HG02763 (cell line): ENCODE measurements around the gene STPG3.
"Not testable (repeated sequence)": the region's sequence is repeated elsewhere in the genome, so short reads cannot be mapped to it uniquely, and the experiment has no call there.

Experiments used
- ATAC-seq: cut with Tn5 transposase; IDR thresholded peaks from one replicate; pipeline ENCODE4 v1.9.1; 2021; ENCODE audit warnings: mild to moderate bottlenecking, moderate library complexity; ENCODE audit not compliant: unreplicated experiment

STPG3 gene

DNA sequence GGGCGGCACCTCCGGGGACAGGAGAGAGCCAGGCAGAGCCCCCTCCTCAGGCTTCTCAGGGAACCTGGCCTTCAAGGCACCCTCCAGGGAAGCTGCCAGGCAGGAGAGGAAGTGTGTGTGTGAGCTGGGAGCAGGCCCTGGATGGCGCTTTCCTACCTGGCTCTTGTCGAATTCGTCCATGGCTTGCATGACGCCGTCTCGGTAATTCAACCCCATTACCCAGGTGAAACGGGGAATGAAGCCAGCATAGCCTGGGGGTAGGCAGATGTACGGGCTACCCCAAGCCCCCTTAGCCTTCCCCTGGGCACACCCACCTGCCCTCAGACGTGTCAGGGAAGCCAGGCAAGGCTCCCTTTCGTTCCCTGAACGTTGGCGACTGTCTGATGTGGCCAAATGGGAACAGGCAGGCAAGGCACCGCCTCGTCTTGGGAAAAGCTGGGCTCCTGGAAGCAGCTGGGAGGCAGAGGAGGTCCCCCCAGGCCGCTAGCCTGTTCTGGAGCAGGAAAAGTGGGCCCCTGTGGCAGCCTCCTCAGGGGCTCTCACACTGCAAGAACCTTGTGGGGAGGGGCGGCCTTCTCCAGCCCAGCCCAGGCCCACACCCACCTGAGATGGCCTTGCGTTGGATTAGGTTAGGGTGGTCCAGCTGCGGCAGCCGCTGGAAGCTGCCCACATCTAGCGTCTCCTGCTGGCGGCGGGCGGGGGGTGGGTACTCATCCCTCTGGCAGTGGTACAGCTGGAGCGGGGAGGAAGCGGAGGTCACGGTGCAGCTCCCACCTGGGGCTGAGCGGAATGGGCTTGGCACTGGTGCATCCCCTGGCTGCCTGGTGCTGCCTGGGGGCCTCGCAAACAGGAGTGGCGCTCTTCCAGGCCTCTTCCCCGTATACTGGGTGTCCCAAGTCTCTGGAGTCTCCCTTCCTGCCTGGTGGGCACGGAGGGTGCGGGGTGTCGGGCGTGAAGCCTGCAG lies 6.3 kb upstream of the STPG3 start:
- ATAC-seq: no peak

DNA sequence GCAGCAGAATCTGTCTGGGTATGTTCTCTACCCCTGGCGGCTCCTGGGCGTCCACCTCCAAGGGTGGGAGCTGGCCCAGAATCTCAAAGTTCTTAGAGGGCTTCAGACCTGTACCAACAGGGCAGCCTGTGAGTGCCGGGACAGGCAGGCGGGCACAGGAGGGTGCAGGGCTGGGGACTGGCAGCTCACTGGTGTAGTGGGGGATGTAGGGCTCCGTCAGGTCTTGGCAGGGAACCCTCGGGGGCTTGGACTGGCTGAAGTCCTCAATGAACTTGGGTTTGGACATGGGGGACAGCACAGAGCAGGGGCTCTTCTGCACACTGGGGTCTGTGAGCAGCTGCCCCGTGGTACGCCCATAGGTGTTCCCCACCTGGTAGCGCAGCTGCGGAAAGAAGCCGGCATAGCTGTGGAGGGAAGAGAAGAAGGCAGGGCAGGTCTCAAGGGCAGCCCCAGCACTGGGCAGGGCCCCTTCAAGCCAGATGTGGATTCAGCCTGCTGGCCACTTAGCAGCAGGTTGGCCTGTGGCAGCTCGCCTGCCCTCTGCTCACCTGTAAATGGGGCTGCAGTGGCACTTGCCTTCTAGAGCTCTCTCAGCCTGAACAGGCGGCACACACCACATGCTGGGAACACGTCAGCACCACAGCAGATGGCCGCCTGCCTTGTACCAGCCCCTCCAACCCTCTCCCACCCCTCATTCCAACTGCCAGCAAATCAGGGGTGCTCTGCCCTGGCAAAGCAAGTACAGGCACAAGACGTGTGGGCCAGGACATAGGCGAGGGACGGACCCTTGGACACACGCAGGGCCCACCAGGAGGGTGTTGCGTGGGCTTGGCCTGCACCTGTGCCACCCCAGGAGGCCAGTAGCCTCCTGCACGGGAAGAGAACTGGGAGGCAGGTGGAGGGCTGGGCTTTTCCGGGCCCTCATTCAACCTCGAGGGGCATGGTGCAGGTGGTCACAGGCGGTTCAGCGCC lies 5.3 kb upstream of the STPG3 start:
- no peak for ATAC-seq

DNA sequence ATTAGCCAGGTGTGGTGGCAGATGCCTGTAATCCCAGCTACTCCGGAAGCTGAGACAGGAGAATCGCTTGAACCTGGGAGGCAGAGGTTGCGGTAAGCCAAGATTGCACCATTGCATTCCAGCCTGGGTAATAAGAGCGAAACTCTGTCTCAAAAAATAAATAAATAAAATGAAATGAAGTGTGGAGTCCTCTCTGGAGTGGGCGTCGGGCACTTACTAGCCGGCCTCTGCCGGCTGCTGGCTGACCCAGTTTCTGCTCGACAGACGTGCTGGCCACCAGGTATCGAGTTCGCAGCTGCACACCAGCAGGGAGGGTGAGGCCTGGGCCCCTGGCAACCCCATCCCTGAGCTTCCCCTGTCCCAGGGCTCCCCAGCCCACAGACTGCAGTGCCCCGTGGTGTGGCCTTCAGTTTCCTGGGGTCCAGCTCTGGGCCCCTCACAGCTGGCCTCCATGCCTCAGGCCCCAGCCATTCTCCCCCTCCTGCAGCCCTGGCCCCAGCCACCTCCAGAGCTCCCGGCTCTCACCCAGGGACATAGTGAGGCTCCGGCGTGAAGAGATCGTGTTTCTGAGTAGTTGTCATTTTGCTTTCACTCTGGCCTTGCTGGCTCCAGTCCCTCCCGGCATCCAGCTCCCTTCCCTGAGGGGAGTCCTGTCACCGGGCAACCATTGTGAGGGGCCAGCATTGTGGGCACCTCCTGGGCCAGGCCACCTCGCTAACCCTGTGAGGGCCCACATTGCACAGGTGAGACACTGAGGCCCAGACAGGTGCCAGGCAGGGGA lies 3.8 kb upstream of the STPG3 start:
- no peak for ATAC-seq

- no peak for ATAC-seq
Measured at GRCh38 chr9:137247916-137248175, 3.2 kb upstream of the STPG3 start.

- no peak for ATAC-seq
Measured at GRCh38 chr9:137250329-137251193, 525 bp upstream of the STPG3 start.

- no peak for ATAC-seq
Measured at GRCh38 chr9:137251490-137252268, 593 bp downstream of the STPG3 start.

DNA sequence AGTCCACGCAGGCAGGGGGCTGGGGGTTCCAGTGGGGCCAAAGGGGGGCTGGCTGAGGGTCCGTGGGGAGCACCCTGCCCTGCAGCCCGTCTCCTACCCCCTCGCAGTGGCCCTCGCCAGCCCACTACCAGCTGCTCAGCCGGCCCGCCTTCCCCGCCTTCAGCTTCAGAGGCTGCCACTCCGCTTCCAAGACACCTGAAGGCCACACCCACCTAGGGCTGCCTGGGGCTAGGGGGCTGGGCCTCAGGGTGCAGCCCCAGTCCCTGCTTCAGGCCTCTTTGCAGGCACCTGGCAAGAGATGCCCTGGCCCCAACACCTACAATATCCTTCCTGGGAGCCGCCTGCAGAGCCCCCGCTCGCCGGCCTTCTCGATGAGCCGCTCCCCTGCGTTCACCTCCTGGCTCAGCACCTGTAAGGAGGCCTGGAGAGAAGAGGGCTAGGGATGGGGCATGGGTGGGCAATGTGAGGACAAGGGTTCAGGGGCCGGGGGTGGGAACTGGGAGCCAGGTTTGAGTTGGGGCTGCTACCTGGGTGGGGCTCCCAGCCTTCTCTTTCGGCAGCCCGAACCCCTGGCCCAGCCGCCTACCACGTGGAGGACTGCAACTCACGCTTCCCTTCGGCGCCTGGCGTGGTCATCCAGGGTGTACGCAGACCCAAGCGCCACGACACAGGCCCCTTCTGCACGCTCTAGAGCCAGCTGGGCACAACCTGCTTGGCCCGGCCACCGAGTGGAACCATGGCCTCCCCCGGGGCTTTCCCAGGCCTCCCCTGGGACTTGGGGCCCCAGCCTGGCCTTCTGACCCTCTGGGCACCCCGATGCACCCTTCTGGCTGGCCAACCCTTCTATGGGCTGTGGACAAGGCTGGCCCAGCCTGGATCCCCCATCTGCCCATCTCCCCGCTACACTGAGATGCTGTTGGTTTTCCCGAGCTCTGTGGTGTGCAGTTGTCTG lies 1.7 kb downstream of the STPG3 start:
- ATAC-seq: no peak

DNA sequence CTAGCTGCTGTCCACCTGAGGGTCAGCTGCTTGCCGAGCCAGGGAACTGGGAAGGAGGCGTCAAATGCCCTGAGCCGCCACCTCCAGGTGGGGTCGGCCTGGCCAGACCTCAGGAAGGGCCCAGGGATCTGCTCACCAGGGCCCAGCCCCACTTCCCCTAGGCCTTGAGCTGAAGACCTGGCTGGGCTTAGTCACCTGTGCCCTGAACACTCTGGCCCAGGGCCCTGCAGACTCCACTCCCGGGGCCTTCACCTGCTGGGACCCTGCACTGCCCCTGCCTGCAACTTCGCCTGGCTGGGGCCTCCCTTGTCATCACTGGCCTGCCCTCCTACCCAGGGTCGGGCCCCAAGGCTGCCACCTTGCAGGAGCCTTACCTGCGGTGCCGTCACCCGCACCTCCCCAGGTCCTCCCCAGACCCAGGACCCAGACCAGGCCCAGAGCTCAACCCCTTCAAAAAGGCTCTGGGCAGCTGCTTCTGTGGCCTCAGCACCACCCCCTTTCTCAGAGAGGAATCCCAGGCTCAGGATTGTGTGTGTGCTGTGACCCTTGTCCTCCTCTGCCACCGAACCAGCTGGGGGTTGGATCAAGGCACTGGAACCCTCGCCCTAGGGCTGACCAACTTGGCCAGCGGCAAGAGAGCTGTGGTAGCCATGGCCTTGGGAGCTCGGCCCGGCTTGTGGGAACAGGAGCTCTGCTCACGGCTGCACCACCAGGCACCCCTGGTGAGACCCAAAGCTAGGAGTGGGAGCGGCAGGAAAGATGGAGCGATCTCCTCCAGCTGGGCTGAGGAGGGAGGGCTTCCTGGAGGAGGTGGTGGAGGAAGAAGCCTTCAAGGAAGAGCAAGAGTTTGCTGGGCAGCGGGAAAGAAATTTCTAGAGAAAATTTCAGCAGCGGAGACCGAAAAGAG lies 2.9 kb downstream of the STPG3 start:
- no peak for ATAC-seq

- peak; percentile 76 for ATAC-seq
Measured at GRCh38 chr9:137254624-137255447, 3.8 kb downstream of the STPG3 start, which contains the start of gene NELFB. NELFB (plus strand) TSS chr9:137255327.

DNA sequence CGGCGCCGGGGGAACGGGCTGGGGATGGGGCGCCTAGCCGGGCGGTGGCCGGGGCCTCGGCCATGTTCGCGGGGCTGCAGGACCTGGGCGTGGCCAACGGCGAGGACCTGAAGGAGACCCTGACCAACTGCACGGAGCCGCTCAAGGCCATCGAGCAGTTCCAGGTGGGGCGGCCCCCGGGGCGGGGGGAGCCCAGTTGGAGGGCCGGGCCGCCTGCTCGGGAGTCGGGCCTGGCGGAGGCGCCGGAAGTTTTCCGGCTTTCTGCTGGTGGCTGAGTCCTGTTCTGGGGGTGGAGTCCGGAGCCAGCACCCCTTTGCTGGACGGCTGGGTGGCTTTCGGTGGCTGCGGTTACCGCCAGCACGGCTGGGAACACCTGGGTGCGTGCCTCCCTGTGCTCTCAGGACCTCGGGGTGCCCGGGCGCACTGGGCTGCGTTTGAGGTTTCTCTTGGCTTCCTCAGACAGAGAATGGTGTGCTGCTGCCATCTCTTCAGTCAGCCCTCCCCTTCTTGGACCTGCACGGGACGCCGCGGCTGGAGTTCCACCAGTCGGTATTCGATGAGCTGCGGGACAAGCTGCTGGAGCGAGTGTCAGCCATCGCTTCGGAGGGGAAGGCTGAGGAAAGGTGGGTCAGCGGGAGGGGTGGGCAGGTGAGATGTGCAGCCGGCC lies 4.5 kb downstream of the STPG3 start:
- no peak for ATAC-seq

DNA sequence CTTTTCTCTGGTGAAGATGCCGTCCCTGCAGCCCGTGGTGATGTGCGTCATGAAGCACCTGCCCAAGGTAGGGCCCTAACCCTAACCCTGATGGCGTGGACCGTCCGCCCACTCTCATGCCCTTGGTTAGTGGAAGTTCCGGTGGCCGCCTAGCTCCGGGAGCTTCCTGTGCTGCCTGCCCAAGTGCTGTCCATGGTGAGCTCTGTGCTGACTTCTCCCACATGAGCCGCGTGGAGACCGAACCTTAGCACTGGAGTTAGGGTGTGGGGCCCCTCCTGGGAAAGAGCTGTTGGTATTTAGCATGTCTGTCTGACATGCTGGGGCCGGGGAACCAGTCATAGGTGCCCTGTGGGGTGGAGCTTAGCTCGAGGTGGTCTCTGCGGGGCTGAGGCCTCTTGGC lies 5.3 kb downstream of the STPG3 start:
- no peak for ATAC-seq

DNA sequence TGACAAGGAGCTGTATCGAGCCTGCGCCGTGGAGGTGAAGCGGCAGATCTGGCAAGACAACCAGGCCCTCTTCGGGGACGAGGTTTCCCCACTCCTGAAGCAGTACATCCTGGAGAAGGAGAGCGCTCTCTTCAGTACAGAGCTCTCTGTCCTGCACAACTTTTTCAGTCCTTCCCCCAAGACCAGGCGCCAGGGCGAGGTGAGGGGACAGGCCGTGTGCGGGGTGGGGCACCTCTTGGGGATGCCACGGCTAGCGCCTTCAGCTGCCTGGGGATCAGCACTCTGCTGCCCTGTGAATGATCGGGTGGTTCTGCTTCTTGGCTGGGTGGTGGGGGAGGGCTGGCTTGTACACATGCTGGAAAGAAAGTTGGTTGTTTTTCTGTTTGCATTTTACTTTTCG lies 5.8 kb downstream of the STPG3 start:
- ATAC-seq: no peak

DNA sequence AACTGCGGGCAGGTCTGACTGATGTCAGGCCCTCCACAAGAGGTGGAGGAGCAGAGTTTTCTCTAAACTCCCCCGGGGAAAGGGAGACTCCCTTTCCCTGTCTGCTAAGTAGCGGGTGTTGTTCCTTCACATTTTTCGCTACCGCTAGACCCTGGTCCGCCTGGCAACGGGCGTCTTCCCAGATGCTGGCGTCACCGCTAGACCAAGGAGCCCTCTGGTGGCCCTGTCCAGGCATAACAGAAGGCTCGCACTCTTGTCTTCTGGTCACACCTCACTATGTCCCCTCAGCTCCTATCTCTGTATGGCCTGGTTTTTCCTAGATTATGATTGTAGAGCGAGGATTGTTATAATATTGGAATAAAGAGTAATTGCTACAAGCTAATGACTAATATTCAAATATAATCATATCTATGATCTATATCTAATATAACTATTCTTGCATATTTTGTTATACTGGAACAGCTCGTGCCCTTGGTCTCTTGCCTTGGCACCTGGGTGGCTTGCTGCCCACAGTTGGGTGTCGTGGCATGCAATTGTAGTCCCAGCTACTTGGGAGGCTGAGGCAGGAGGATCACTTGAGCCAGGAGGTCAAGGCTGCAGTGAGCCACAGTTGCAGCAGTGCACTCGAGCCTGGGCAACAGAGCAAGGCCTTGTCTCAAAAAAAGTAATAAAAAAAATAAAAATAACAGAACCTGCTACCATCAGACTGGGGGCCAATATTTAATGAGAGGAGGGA lies 11.3 kb downstream of the STPG3 start:
- ATAC-seq: not testable (repeated sequence)

DNA sequence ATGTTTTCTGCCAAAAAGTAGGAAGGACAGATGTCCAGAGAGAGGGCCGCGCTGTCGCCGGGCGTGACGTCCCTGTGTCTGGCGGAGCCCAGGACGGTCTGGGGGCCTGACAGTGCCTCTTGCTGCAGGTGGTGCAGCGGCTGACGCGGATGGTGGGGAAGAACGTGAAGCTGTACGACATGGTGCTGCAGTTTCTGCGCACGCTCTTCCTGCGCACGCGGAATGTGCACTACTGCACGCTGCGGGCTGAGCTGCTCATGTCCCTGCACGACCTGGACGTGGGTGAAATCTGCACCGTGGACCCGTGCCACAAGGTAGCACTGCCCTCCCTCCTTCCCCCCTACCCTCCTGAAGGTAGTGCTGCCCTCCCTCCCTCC lies 11.8 kb downstream of the STPG3 start:
- no peak for ATAC-seq

DNA sequence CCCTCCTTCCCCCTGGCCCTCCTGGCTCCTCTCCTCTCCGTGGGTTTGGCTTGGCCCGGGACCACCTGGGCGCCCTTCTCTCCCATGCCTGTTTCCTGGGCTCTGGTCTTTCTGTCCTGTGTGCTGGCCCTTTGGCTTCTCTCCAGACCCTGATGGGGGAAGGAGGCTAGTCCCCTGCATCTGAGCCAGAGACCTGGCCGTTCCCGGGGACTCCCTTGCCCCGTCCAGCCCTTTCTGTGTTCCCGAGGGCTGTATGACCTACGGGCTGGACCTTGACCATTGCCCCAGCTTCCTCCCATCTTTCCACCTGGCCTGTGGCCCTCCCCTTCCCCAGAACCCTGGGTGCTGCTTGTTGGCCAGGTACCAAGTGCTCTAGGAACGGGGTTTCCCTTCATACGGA lies 12.4 kb downstream of the STPG3 start:
- no peak for ATAC-seq
